ENCODE measurements around the gene PARS2.

Gene PARS2

DNA sequence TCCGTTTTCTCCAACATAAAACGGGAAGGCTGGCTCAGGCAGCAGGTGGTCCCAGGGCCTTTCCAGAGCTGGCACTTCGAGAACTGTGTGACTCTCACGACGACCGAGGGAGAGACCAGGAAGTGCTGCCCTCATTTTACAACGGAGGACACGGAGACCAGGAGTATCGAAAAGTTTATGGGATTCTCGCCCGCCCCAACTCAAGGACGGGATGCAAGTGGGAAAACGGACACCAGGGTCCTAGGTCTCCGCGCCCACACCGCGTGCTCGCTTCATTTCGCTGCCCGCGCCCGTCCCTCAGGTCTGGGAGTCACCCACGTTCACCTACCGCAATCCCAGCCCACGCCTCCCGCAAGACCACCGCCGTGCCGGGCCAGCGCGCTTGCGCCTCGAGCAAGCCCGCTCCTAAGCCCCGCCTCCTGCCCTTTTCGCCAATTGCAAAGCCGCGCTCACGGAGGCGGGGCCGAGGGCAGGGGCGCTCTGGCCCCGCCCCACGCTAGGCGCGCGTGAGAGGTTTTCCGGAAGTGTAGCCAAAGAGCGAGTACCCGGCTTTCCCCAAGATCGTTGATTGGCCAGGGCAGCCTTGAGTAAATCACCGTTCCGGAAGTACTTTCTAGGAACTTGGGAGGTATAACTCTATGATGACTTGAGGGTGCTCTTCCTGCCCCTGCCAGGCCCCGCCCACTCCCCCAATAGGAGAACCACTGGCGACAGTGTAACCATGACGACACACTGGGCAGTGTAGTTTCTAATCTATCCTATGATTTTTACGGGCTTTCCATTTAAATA lies at the start of gene PARS2:
Gene PARS2 (minus strand): TSS at position 391 of the 789 bp plus-strand sequence. CDS start 5,362 bp downstream, outside the sequence.
- DNase-seq (ENCODE audit: low spot score), result peak; percentile 97

DNA sequence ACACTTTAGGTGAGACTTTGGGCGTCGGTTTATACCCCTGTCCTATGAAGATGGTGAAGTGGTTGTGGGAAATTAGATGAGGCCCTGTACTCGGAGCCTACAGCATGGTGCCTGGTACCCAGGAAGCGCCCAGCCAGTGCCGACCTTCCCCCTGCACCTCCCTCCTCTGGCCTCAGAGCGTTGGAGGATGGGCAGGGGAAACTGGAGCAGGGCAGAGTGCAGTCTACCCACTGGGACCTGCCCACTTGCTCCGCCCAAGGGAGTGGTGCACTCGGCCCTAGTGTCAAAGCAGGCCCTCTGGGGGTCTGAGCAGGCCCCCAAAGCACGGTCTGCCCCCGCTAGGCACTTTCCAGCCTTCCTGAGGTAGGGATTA lies 49.8 kb upstream of the PARS2 start:
- peak; percentile 39 for DNase-seq (ENCODE audit: low spot score)

DNA sequence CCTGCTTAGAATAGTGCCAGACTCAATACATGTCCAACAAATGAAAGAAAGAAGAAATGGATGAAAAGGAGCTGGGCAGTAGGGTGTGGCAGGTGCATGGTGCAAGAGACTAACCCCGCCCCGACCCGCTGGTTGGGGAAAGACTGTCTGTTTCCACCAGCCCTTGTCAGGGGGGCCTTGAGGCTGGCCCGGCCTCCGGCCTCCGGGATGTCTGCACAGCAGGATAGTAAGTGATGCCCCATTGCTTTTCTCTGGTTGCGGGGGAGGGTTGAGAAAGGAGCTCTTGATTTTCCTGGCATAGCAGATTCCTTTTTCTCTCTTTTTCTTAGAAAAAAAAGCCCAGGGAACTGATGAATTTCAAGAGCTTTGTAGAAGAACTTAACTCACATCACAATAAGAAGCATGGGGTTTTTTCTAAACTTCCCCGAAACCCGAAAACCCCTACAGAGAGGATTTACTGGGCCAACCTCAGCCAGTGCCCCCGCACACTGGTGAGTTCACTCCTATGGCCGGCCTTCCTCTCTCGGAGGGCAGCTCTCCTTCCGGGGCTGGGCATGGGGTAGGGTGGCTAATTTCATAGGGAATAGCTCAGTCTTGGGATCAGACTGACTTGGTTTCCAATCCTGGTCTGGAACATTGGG lies 49.3 kb upstream of the PARS2 start:
- DNase-seq (ENCODE audit: low spot score), result peak; percentile 47

DNA sequence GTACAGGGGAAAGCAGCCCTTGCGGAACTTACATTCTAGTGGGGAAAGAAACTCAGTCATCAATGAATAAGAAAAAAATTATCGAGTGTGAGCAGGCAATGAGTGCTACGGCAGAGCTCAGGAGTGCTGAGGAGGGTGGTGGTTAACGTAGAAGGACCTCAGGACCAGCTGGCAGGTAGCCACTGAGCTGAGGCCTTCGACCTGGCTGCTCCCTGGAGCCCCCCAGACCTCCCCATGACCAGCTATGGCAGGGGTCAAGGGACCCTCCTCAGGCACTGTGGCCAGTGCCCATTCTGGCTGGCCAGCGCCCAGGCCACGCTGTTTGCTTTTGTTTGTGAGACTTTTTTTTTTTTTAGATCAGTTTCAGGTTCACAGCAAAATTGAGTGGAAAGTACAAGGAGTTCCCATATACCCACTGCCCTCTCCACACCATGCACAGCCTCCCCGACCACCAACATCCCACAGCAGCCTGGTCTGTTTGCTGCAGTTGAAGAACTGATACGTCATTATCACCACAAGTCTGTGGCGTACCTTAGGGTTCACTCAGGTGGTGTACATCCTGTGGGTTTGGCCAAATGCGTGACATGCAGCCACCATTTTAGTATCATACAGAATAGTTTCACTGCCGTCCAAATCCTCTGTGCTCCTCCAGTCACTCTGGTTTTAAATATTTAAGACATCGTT lies 48.6 kb upstream of the PARS2 start:
- peak; percentile 33 for DNase-seq (ENCODE audit: low spot score)

DNA sequence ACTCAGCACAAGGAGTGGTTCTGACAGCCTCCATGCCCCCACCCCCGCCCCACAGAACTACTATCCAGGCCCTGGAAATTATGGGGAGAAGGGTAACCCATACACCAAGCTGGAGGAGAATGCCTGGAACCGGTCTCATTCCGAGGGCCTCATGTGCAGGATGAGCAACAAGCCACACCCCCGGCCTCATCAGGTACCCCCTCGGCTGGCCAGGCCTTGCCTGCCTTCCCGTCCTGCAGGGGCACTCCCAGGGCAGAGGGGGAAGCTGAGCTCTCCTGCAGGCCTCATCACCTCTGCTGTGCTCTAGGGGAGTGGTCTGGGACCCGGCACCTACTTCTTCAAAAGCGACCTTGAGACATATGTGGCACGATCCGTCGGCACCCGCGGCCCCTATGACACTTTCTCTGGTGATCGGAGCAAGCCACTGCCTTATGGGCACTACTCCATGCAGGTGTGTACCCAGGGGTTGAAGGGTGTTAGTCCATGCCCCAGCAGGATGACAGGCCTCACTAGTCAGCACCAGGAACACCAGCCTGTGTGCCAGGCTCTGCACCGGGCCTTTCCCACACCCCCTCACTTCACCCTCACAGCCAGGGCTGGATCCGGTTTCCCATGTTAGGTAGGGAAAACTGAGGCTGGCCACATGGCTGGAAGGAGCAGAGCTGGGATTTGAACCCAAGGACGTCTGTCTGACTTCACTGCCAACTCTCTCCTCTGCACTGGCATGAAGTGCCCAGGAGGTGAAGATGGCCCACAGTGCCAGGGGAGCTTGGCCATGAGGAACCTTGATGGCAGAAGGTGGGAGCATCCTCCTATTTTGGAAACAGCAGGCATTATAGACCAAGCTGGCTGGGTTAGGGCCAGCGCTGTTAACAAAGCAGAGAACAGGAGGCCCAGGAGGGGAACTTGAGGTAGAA lies 47.7 kb upstream of the PARS2 start:
- peak; percentile 20 for DNase-seq (ENCODE audit: low spot score)

DNA sequence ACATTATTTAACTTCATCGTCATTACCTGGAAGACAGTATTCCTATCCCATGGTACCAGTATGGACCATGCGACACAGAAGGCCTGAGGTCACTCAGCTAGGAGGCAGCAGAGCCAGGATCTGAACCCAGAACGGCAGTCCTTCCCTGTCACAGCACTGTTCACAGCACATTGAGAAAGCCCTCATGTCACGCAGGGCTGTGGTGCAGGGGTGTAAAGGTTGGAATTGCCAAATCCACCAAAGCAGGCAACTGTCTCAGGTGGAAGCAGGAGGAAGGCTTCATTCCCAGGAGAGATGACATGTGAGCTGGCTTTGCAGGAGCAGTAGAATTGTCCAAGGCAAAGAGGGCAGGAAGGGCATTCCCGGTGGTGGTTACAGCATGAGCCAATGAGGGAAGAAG lies 46.7 kb upstream of the PARS2 start:
- peak; percentile 36 for DNase-seq (ENCODE audit: low spot score)

DNA sequence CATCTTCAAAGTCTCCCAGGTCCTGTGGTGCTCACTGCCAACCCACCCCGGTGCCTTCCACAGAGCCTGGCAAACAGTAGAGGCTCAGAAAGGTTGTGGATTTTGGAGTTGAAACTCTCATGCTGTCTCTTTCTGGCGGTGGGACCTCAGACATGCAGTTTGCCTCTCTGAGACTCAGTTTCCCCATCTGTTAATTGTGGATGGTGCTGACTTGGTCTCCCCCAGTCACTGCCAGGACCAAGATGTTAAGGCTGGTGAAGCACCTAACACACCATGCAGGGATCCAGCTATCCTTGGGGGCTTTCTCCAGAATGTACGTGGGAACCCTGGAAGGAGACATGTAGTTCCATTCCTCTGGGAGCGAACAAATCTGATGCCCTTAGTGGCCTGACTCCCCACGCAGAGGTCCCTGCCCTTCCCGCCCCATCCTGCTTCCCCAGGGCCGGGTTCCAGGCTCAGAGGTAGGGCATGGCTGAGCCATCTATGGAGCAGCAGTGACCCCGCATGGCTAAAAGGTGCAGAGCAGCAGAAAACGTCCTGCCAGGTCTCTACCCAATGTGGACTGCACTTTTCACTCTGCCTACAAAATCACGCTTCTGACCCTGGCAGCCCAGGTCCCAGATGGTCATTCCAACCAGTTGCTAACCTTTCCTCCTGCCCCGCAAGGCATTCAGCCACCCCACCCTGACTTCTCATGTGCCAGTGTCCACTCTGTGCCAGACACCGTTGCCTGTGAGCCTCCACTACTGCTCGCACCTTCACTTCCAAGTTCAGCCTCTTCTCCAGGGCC lies 46.0 kb upstream of the PARS2 start:
- peak; percentile 82 for DNase-seq (ENCODE audit: low spot score)

DNA sequence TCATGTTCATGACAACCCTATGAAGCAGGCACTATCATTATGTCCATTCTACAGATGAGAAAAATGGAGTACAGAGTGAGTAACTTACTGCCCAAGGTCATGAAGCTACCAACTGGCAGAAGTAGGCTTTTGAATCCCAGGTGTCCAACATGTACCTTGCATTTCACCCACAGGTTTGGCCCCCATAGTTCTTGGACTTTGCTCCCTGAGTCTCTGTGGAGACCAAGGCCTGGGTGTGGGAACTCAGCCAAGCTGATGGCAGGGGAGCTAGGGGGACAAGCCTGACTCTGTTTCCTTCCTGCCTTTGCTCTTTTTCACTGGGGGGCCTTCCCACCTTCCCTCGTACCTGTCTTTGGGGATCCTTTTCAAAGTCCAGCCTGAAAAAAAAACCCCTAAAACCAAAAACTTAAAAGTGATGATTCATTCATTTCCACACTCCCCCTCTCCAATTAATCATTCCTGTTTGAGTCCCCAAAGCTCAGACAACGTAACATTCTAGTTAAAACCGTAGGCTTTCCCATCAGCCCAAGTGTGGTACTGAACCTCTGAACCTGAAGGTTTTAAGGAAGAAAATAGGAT lies 45.3 kb upstream of the PARS2 start:
- DNase-seq (ENCODE audit: low spot score), result peak; percentile 30

DNA sequence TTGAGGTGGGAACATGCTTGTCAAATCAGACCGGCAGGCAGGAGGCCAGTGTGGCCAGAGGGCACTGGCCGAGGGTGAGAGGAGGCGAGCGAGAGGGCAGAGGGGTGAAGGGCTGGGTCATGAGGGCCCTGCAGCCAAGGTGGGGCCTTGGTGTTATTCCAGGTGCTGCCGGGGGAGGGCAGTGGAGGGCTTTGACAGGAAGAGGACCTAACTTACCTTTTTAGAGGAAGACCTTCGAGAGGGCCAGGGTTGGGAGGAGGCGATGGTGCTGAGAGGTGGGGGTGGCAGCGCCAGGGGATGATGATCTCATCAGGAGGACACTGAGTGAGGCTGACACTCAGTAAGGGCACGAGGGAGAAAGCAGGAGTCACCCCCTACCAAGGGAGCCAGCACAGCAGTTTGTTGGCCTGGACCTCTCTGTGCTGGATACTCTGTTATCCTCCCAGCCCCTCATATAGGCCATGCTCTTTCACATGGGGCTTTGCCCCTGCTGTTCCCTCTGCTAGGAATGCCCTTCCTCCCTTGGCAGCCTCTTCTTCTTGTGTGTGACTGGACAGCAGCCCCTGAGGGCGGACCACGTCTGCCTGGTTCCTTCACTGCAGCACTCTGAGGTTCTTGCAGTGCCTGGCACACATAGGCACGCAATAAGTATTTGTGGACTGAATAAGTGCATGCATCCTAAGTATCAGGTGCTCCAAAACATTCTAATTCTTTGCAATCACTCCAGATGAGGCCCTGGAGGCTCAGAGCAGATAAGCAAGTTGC lies 44.3 kb upstream of the PARS2 start:
- peak; percentile 41 for DNase-seq (ENCODE audit: low spot score)

DNA sequence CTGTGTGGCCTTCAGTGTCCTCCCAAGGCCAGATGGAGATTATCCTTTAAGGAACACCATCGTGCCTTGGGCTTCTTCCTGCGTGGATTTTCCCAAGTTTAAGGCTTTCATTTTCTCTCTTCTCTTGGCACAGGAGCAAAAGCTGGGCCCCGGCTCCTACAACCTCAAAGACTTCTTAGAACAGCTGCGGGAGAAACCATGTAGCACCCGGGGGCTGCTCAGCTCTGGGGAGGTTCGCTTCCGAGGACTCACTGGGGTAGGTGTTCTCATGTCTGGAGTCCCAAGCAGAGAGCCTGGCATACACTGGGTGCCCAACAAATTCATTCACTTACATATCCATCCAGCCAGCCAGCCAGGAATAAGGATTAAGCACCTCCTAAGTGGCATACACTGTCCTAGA lies 43.4 kb upstream of the PARS2 start:
- DNase-seq (ENCODE audit: low spot score), result peak; percentile 21

DNA sequence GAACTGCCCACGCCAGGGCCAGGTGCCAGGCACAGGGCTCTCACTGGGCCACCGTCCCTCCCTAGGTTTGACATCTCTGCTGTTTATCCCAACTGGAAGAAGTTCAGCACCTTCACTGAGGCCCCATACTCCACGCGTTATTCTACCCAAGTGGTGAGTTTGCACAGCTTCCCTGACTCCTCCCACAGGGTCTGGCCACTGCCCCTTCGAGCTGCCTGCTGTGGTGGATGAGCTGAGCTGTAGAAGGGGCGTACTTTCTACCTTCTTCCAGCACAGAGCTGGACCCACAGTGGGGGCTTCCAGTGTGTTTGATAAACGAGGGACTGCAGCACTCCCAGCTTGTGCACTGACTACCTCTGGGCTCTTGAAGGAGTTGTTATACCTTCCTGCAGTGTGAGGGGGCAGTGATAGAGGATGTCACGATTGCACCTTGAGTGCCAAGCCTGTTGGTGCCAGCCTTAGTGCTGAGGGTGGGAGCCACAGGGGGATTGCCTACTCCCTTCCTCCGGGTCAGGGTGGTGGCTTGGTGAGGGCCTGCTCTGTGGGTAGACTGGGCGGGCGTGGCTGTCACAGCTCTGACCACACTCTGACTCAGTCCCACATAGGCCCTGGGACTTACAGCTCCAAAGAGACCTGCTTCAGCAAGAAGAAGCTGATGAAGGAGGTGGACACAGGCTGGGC lies 42.7 kb upstream of the PARS2 start:
- DNase-seq (ENCODE audit: low spot score), result peak; percentile 45

DNA sequence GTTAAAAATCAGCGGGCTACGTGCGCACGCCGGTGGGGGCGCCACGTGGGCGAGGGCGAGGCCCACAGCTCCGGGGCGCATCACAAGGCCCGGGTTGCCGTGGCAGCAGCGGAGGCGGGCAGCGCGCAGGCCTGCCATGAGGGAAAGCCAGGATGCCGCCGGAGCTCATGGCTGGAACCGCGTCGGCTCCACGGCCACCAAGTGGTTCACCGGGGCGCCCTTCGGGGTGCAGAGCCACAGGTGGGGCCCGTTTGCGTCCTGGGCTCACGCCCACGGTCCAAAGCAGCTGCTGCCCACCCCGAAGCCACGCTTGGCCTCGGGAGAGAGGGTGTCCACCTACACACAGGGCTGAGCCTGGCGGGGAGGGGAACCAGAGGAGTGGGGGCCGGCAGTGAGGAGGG lies 41.7 kb upstream of the PARS2 start:
- DNase-seq (ENCODE audit: low spot score), result peak; percentile 37

DNA sequence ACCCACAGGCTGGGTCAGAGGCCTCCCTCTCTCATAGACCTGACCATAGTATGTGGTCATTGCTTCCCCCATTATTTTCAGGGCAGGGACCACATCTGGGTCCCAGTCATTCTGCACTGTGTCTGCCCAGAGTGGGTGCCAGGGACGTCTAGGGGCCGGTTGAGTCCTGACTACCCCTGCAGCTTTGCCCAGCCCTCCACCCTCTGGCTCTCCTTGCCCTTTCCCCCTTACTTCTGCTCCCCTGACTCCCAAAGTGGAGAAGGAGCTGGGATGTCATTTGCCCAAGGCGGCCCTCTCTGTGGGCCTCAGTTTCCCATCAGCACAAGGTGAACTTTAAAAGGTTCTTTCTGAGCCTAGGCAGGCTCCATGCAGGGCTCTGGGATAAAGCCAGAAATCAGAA lies 41.1 kb upstream of the PARS2 start:
- peak; percentile 18 for DNase-seq (ENCODE audit: low spot score)

DNA sequence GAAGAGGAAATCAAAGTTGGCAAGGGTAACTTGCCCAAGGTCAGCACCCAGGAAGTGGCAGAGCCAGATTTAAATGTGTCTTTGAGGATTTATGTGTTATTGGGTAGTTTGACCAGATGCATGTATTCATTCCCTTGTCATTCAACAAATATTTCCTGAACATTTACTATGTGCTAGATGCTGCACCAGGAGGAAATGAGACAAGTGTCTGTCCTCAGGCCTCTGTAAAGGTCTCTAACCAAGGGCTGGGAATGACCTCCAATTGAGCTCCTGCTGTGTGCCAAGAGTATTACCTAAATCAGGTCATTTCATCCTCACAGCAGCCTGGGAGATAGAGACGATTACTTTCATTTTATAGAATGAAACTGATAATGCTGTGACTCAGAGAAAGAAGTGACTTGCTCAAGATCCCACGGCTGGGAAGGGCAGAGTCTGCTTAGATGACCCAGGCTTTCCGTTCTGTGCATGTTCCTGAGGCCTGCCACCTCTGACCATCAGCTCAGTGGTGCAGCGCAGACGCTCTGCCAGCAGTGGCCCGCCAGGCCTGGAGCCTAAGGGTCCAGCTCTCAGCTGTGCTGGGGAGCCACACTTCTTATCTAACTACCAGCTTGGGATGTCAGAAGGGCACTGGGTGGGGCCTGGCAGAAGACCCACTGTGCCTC lies 40.3 kb upstream of the PARS2 start:
- DNase-seq (ENCODE audit: low spot score), result no peak

DNA sequence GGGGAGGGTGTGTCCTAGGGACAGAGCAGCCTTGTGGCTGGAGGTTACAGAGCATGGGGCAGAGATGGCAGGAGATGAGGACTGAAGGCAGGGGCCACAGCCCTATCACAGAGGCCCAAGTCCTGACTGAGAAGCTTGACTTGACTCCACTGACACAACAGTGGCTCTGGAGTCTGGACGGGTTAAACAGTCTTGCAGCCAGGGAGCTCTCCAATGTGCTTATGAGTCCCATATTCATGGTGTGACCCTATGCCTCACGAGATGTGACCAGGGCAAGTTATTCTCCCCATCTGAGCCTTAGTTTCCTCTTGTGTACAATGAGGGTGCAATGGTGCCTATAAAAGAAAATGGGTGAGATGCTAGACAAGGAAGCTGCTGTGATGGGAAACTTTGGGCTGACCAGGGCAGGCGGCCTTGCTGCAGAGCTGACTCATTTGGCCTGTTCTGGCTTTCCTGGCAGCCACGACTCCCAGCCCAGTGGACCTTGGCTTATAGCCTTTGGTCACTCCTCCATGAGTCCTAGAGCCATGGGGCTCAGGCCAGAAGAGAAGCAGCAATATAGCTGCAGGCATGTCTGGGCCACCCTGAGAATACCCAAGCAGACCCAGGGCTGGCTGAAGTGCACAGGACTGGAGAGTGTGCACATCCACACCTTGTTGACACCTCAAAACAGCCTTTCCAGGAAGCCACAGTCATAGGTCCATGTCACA lies 39.6 kb upstream of the PARS2 start:
- no peak for DNase-seq (ENCODE audit: low spot score)

DNA sequence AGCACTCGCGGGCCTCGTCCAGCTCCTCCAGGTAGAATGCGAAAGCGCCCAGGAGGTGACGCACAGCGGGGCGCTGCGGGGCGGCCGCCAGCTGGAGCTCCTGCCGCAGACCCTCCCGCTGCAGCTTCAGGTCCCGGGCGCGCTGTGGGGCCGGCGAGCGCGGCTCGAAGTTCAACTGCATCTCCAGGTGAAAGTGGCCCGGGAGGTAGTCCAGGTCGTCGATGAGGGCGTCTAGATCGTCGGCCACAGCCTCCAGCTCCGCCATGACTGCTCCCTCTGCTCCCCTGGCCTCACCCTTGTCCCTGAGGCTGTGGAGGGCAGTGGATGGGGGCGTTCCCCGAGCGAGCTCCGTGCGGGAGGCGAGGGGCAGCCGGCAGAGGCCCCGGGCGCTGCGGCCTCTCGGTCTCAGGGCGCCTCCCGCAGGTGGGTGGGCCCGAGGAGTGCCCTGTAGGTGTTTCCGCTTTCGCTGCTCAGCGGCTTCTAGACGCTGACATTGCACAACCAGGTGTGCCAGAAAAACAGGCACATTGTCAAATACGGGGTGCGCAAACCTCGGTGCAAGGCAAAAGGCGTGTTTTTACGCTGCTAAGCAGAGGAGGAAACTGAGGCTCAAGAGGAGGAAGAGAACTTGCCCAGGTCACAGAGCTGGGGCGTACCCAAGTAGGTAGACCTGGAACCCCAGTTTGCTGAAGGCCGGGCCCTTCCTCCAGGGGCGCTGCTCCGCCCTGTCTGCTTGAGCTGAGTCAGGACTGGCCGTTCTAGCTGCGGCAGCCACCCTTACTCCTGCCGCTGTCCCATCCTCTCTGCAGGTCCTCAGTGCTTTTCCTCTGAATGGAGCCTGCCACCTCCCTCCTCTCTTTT lies 36.8 kb upstream of the PARS2 start, which contains the start of gene TTC22:
Gene TTC22 (minus strand): TSS at position 425 of the 861 bp plus-strand sequence. CDS start 160 bp downstream, at position 265.
- no peak for DNase-seq (ENCODE audit: low spot score)

Data from ecto neural progenitor cell (in vitro differentiated cells).